ENCODE measurements around the gene MIF4GD. TPM values are rescaled to one million over a fixed set of nuclear protein-coding genes. Genes with fewer than 3 reads are reported as not detected.

MIF4GD gene
- polyA plus RNA-seq, 2 of the 4 experiments (the other 2 are of a cell fraction): 23.9 to 61.0 TPM

GRCh38 chr17:75273977-75274708 lies 3.1 kb upstream of the MIF4GD start:
- 80% methylated on average over 7 of the region's 7 CpGs for WGBS (ENCODE audit: missing lambda C conversion rate)
- ATAC-seq (no peak), DNase-seq (ENCODE audit: low read depth in 1 of 2, low spot score in 1 of 2) (peak in 1 of 2 experiments; percentile 29), FAIRE-seq (no peak)
- no peak overlapping the region for H3K4me3 ChIP-seq
- ChIA-PET POLR2A (interaction anchor here (1.5 to 2.2 kb wide), 2 partner anchors 12 to 15 kb away, joined by 5 to 15 read pairs; partner anchors contain the start of genes GGA3, MRPS7 and SLC25A19), CTCF (interaction anchor here (0.5 to 8.4 kb wide), 11 partner anchors 8 to 372 kb away, joined by 3 to 110 read pairs (median 4); partner anchors contain the start of genes GGA3 and MRPS7)
- peaks cover 30% of the 10 kb centered on the region for H3K4me1 ChIP-seq
- 0 out of 6 replicates have a peak overlapping the region, but pooled peaks of 1 of the 2 experiments have one; percentile 27 for H3K27ac ChIP-seq
- TF ChIP-seq POLR2A (IDR thresholded peaks at IDR 0.05; ENCODE audit: low read length) (0 out of 2 replicates have a peak, but pooled peaks have one; percentile 8), JUNB (IDR thresholded peaks at IDR 0.05) (no peak), CBX8 (IDR thresholded peaks at IDR 0.05) (no peak), EHF (CRISPR knock-in tag; IDR thresholded peaks at IDR 0.05) (no peak)
- TF ChIP-seq, protein P1, sequence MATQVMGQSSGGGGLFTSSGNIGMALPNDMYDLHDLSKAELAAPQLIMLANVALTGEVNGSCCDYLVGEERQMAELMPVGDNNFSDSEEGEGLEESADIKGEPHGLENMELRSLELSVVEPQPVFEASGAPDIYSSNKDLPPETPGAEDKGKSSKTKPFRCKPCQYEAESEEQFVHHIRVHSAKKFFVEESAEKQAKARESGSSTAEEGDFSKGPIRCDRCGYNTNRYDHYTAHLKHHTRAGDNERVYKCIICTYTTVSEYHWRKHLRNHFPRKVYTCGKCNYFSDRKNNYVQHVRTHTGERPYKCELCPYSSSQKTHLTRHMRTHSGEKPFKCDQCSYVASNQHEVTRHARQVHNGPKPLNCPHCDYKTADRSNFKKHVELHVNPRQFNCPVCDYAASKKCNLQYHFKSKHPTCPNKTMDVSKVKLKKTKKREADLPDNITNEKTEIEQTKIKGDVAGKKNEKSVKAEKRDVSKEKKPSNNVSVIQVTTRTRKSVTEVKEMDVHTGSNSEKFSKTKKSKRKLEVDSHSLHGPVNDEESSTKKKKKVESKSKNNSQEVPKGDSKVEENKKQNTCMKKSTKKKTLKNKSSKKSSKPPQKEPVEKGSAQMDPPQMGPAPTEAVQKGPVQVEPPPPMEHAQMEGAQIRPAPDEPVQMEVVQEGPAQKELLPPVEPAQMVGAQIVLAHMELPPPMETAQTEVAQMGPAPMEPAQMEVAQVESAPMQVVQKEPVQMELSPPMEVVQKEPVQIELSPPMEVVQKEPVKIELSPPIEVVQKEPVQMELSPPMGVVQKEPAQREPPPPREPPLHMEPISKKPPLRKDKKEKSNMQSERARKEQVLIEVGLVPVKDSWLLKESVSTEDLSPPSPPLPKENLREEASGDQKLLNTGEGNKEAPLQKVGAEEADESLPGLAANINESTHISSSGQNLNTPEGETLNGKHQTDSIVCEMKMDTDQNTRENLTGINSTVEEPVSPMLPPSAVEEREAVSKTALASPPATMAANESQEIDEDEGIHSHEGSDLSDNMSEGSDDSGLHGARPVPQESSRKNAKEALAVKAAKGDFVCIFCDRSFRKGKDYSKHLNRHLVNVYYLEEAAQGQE (IDR thresholded peaks at IDR 0.05): peak; percentile 61
- H3K4me2 ChIP-seq: no peak overlapping the region
- no peaks in the 10 kb centered on the region for H3K9me3 ChIP-seq

DNA sequence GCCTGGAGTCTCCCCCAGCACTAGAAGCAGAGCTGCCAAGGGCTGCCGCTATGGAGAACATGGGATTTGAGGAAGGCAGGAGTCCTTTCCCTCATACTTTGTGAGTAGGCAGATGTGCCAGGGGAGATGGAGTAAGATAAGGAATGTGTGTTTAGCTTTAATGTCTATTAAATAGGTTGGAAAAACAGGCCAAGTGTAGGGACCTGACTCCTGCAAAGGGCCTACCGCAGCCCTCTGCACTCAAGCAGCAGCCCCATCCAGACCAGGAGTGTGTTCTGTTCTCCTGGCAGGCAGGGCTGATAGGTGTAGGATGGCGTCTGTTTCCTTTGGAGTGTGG lies 1.8 kb upstream of the MIF4GD start:
- ChIA-PET CTCF (interaction anchor here (1.0 to 8.4 kb wide), 12 partner anchors 10 to 159 kb away, joined by 3 to 110 read pairs (median 12); partner anchors contain the start of genes GGA3, MRPS7 and SLC25A19), POLR2A (interaction anchor here (0.8 to 2.6 kb wide), 3 partner anchors 11 to 133 kb away, joined by 3 to 14 read pairs (median 4); partner anchors contain the start of genes GRB2, MRPS7 and SLC25A19)
- H3K4me3 ChIP-seq: no peak overlapping the region
- no peaks in the 10 kb centered on the region for H3K9me3 ChIP-seq
- TF ChIP-seq, protein P2, sequence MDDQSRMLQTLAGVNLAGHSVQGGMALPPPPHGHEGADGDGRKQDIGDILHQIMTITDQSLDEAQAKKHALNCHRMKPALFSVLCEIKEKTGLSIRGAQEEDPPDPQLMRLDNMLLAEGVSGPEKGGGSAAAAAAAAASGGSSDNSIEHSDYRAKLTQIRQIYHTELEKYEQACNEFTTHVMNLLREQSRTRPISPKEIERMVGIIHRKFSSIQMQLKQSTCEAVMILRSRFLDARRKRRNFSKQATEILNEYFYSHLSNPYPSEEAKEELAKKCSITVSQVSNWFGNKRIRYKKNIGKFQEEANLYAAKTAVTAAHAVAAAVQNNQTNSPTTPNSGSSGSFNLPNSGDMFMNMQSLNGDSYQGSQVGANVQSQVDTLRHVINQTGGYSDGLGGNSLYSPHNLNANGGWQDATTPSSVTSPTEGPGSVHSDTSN (IDR thresholded peaks at IDR 0.05): no peak
- TF ChIP-seq CBX2 (IDR thresholded peaks at IDR 0.05; ENCODE audit: borderline replicate concordance, low read depth): no peak
- TF ChIP-seq HES2 (IDR thresholded peaks at IDR 0.05): no peak
- no peak for TF ChIP-seq POLR2AphosphoS2 (conservative IDR thresholded peaks at IDR 0.05; ENCODE audit: low read length)
- TF ChIP-seq KDM5A (IDR thresholded peaks at IDR 0.05): no peak
- no peak for TF ChIP-seq ESRRA (IDR thresholded peaks at IDR 0.05; ENCODE audit: borderline replicate concordance, low read length)
- TF ChIP-seq MYC (IDR thresholded peaks at IDR 0.05; ENCODE audit: borderline replicate concordance, low read length): no peak
- H3K4me2 ChIP-seq: peak overlapping the region; percentile 95; the same call in 2 of the 3 replicates
- 92% methylated on average over 3 of the region's 3 CpGs for WGBS (ENCODE audit: missing lambda C conversion rate)
- no peak for FAIRE-seq
- peaks cover 28% of the 10 kb centered on the region for H3K4me1 ChIP-seq
- no peak for ATAC-seq
- no peak overlapping the region for H3K27ac ChIP-seq
- no peak for DNase-seq (ENCODE audit: low read depth in 1 of 2, low spot score in 1 of 2)

DNA sequence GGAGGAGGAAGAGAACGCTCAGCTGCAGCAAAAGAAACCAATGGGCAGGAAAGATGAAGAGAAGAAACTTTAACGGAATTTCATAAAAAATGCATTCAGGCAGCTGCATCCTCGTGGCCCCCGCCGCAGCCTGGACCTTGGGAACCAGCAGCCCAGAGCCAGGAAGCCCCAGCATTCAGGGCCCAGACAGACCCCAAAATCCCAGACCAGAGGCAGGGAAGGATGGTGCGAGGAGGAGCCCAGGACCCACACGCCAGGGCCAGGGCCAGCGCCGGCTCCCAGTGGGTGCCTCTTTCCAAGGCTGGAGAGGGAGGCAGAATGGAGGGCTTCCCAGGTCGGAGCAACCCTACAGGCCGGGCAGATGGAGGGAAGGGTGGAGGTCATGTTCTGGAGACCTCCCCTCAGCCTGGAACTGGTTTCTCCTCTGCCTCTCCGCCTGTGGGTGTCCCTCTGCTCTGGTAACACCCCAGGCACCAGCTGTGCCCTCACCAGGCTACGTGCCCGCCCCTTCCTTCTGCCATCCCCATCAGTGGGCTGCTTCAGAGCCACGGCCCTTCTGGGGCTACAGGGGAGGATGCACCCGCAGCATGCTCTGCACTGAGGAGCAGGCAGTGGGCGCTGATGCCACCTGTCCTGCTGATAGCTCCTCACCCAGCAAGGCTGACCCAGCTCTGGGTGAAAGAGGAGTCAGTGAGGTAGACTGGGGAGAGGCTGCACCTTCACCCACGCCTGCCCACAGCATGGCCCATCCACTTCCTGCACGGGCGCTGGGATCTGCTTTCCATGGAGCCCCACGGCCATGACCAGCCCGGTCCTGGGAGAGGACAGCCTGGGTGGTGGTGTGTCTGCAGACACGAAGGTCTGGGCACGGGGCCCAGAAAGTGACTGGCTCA lies 1.2 kb upstream of the MIF4GD start:
- H3K4me3 ChIP-seq: peak overlapping the region; percentile 93
- POLR2A ChIA-PET: interaction anchor here (0.6 to 3.5 kb wide), 7 partner anchors 10 to 159 kb away, joined by 3 to 86 read pairs (median 4); partner anchors contain the start of genes GGA3, GRB2, MRPS7 and SLC25A19
- DNase-seq (ENCODE audit: low read depth in 1 of 2, low spot score in 1 of 2) (peak in 1 of 2 experiments; percentile 33), ATAC-seq (peak in 1 of 2 experiments; percentile 4; a peak in 3 of 6 replicates), FAIRE-seq (no peak)
- TF ChIP-seq RCOR1 (IDR thresholded peaks at IDR 0.05; ENCODE audit: low read depth, low read length): no peak
- TF ChIP-seq, protein P2 (IDR thresholded peaks at IDR 0.05): peak; percentile 48; the same call in 1 of the 2 replicates
- H3K4me2 ChIP-seq: peak overlapping the region; percentile 95
- CTCF ChIA-PET: interaction anchor here (0.6 to 8.4 kb wide), 34 partner anchors 10 to 310 kb away, joined by 3 to 110 read pairs (median 6); partner anchors contain the start of genes GGA3, GRB2, MRPS7 and SLC25A19
- H3K4me1 ChIP-seq: peaks cover 27% of the 10 kb centered on the region
- H3K27ac ChIP-seq: peak overlapping the region; percentile 95 to 96
- no peaks in the 10 kb centered on the region for H3K9me3 ChIP-seq
- WGBS (ENCODE audit: missing lambda C conversion rate): 57% methylated on average over 19 of the region's 24 CpGs
